Measurements from ENCODE around the gene CLC.

GRCh38 chr19:39686739-39687138 lies 51.1 kb downstream of the CLC start:
- TF ChIP-seq CREB1 (IDR thresholded peaks at IDR 0.05; ENCODE audit: low read depth) (no peak), FOXM1 (IDR thresholded peaks at IDR 0.05; ENCODE audit: borderline replicate concordance, low read depth) (no peak), NFIC (IDR thresholded peaks at IDR 0.05) (no peak), YY1 (IDR thresholded peaks at IDR 0.05; ENCODE audit: low read depth) (no peak), TAF1 (IDR thresholded peaks at IDR 0.05; ENCODE audit: low read depth) (no peak), CEBPB (IDR thresholded peaks at IDR 0.05) (no peak), EGR1 (IDR thresholded peaks at IDR 0.05) (no peak), TCF12 (IDR thresholded peaks at IDR 0.05; ENCODE audit: low read depth) (no peak), ZBTB7A (IDR thresholded peaks at IDR 0.05; ENCODE audit: low read depth) (no peak), RAD21 (IDR thresholded peaks at IDR 0.05; ENCODE audit: low read depth) (no peak), EP300 (IDR thresholded peaks at IDR 0.05; ENCODE audit: borderline replicate concordance) (no peak)
- TF ChIP-seq, protein P1, sequence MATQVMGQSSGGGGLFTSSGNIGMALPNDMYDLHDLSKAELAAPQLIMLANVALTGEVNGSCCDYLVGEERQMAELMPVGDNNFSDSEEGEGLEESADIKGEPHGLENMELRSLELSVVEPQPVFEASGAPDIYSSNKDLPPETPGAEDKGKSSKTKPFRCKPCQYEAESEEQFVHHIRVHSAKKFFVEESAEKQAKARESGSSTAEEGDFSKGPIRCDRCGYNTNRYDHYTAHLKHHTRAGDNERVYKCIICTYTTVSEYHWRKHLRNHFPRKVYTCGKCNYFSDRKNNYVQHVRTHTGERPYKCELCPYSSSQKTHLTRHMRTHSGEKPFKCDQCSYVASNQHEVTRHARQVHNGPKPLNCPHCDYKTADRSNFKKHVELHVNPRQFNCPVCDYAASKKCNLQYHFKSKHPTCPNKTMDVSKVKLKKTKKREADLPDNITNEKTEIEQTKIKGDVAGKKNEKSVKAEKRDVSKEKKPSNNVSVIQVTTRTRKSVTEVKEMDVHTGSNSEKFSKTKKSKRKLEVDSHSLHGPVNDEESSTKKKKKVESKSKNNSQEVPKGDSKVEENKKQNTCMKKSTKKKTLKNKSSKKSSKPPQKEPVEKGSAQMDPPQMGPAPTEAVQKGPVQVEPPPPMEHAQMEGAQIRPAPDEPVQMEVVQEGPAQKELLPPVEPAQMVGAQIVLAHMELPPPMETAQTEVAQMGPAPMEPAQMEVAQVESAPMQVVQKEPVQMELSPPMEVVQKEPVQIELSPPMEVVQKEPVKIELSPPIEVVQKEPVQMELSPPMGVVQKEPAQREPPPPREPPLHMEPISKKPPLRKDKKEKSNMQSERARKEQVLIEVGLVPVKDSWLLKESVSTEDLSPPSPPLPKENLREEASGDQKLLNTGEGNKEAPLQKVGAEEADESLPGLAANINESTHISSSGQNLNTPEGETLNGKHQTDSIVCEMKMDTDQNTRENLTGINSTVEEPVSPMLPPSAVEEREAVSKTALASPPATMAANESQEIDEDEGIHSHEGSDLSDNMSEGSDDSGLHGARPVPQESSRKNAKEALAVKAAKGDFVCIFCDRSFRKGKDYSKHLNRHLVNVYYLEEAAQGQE (IDR thresholded peaks at IDR 0.05; ENCODE audit: low read depth): no peak
- TF ChIP-seq, protein P2, sequence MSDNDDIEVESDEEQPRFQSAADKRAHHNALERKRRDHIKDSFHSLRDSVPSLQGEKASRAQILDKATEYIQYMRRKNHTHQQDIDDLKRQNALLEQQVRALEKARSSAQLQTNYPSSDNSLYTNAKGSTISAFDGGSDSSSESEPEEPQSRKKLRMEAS (IDR thresholded peaks at IDR 0.05): no peak
- TF ChIP-seq, protein P3, sequence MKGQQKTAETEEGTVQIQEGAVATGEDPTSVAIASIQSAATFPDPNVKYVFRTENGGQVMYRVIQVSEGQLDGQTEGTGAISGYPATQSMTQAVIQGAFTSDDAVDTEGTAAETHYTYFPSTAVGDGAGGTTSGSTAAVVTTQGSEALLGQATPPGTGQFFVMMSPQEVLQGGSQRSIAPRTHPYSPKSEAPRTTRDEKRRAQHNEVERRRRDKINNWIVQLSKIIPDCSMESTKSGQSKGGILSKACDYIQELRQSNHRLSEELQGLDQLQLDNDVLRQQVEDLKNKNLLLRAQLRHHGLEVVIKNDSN (IDR thresholded peaks at IDR 0.05): no peak

All from Ishikawa (cell line).